Raji (cell line): ENCODE results near the gene OLFM3.

ENCODE experiments used
- POLR2A ChIP-seq: IDR thresholded peaks from 2 replicates; pipeline ENCODE4 v1.6.1; 2011; ENCODE audit warnings: low read depth, low read length, control low read depth; ENCODE audit not compliant: insufficient read depth

OLFM3 gene

DNA sequence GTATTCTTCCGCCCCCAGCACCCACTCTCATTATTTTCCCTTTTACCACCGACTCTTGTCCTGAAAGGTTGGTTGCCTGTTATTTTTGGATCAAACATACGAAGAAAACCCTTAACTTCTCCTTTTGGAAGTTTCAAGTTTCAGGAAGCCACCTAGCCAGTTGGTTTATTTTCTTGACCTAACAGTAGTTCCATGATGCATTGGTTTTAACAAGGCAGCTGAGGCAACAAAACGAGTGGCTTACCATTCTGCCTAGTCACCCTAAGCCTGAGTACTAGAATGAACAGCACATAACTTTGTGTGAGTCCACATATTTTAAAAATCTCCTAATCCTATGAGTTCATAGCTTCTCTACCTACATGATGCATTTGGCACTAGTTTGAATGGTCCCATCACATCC lies 28.9 kb downstream of the OLFM3 start:
- TF ChIP-seq POLR2A: no peak

DNA sequence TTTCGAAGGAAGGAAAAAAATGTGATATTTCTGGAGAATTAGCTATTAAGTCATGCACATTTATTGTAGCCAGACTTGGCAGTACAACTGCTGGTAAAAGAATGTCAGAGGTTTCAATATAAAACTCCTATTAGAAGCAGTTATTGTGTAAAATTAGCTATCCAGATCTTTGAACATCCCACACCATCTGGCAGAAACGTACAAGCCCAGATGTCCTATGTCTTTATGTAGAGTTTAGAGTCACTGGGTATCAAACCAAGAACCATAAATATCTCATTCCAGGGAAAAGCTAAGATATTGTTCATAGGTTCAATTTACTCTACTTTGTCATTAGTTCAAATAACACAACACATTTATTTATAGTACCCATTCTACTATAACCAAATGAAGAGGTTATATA lies 31.4 kb downstream of the OLFM3 start:
- TF ChIP-seq POLR2A: no peak

DNA sequence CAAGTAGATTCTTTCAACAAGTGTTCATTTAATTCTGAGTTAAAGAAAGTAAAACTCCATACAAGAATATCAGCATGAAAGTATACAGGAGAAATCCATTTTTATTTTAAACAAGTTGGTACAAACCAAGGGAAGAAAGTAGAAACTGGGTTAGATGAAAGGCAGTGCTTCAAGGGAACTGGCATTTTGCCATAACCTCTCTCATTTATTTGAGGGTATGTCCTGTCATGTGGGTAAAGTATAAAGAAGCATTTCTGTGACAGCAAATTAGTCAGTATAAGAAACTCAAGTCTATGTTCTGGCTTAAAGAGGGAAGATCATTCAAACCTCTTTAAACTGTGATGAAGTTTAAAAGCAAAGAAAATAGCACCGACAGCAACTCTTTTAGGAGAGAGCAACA lies 32.0 kb downstream of the OLFM3 start:
- no peak for TF ChIP-seq POLR2A

DNA sequence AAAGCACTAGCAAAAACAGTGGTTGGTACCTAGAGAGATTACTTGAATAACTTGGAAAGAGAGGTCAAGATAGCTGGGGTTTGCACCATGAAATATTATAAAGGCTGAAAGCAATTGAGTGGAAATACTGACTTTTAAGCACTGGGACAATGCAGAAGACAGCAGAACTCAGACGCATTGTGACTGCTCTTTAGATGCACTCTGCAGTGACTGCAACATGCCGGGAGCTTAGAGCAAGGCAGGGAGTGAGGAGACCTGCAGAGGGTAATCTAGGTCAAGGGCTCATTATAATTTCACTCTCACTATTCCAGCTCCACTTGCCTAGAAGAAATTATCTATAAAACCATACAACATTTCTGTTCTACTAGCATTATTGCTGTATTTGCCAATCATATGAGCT lies 36.6 kb downstream of the OLFM3 start:
- no peak for TF ChIP-seq POLR2A

DNA sequence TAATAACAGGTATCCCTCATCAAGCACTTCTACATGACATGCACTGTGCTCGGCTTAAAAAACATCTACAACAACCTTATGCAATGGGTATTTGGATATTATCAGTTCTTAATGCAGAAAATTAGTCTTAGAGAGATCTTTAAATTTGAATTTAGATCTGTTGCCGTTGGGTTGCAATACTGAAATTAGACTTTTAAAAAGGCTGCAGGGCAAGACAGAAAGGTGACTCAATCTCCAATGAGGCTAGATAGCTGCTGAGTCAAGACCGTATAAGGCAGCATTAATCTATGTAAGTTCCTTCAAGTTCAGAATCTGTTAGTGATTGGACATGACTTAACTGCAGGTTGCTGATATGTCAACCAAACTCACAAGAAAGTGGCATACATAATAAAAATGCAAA lies 37.3 kb downstream of the OLFM3 start:
- no peak for TF ChIP-seq POLR2A

DNA sequence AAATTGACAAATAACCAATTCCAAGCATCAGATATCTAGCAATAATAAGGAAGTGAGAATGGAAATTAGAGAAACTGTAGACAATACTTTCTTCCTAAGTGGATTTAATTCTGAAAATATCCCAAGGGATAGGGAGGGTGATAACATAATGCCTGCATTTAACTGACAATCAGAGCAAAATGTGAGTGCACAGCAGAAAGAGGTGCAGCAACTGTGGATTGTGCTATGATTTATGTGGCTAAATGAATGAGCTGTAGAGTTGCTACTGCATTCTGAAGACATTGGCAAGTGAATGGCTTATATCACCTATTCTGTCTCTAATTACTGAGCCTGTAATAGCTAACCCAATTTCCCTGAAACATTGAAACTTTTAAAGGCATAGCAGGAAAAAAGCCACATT lies 39.0 kb downstream of the OLFM3 start:
- TF ChIP-seq POLR2A: no peak

DNA sequence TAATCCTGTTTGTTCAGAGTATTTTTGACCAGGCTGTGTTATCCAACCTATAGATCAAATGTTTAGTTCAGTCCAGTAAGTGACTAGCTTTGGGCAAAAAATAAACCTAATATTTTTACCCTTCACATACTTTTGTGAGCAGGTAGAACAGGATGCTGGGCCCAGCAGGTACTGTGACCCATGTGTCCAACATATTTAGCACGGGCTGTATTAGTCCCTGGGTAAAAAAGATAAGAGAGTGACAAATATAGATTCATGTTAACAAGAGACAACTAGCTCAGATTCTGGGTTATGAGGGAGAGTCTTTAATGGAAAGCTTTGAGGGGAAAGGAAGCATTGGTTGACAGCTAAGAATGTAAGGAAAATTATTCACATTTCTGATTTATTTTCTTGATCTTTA lies 43.1 kb downstream of the OLFM3 start:
- no peak for TF ChIP-seq POLR2A

DNA sequence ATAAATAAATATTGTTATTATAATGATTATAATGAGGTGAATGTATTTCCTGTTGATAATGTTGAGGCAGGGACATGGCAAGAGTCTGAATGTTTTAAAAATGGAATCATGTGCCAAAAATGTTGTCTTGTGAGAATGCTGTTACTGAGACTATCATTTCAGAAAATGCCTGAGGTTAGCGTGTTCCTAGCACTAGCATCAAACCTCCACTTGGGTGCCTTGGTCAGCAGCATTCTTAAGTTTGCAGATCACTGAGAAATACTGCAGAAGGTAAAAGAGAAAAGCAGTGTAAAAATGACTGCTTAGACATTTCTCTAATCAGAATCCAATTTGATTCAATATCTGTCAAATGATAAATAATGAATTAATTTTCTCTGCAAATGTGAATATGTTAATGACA lies 50.8 kb downstream of the OLFM3 start:
- no peak for TF ChIP-seq POLR2A

DNA sequence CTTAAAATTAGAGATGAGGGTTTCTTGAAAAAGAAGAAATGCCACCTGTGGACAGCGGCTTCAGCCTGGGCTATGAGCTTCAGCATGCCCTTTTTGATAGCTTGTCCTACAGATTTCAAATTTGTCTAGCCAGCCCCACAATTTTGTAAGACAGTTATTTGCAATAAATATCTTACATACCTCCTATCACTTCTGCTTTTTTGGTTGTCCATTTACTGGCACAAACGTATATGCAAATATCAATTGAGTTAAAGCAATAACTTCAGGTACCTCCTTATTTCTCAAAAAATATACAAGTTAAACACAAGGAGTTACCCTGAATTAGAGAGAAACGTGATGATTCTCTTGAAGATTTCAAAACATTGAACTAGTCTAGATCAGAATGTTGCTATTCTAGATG lies 53.5 kb downstream of the OLFM3 start:
- TF ChIP-seq POLR2A: no peak

DNA sequence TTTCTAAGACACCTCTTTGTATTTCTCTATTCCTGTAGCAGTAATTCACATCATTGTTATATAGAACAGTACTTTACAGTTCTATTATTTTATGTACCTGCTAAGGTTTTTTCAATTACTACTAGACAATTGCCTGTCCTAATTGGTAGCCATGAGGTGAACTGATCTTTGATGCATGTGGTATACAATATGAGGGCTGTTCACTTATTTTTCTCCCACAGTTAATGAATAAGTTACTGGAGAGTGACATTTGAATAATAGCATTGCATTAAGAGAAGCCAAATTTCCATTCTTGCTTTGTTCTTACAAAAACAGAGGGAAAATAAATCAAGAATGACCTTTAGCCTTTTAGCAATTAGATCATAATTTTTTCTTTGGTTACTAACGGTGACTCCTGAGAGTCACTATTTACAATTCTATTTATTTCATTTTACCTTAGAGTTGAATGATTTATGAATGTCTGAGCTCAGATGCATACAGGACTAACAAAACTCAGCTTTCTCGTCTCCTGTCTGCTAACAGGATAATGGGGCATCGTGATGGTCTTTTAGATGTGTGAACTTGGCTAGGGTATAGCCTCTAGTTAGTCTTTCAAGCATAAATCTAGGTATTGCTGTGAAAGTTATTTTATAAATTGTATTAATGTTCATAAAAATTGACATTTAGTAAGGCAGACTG lies 54.1 kb downstream of the OLFM3 start:
- TF ChIP-seq POLR2A: no peak

DNA sequence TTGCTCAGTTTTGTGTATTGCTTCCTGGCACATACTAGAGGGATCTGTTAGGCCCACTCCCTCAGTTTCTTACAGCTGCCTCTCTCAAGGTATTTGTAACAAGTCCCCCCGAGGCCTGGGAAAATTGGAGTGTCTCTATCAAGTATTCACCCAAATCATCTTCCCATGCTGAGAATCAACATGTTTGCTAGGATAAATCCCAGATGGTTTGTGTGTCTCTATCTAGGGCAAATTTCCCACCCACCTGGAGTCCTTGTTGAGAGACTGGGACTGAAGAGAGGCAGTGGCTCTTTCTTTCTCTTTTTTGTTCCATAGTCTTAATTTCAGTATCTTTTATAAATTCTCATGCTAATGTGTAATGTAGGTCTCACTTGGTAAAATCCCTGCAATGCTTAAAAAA lies 58.0 kb downstream of the OLFM3 start:
- no peak for TF ChIP-seq POLR2A

DNA sequence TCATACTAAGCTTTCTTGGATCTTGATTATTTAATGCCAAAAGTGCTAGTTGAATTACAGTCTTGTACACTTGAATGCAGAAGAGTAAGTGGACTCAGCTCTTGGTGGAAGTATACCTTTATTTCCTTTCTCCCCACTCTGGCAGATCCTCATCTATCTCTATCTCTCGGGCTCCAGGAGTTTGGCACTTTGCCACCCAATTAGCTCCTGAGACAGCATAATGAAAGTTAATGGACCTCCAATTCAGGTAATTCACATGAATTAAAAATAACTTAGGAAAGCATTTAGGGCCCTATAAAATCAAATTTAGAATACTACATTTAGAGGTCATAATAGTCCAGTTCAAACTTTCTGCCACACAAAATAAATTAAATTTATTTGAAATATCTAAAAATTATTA lies 67.4 kb downstream of the OLFM3 start:
- TF ChIP-seq POLR2A: no peak

DNA sequence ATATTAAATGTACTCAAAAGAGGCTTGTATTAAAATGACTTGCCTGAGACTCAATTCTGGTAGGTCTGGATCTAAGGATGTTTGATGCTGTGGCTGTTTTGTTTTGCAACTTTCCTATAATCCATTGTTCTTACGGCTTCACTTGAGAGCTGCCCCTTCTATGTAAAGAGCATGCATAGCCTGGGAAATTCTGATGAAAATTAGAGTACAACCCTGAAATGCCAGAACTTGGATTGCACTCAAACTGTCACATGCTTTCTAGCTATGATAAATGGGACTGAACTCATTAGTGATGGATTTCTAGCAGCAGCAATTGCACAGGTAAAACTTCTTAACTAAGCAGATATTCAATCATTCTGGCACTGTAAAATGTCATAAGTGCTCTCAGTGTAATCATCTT lies 67.9 kb downstream of the OLFM3 start:
- no peak for TF ChIP-seq POLR2A

DNA sequence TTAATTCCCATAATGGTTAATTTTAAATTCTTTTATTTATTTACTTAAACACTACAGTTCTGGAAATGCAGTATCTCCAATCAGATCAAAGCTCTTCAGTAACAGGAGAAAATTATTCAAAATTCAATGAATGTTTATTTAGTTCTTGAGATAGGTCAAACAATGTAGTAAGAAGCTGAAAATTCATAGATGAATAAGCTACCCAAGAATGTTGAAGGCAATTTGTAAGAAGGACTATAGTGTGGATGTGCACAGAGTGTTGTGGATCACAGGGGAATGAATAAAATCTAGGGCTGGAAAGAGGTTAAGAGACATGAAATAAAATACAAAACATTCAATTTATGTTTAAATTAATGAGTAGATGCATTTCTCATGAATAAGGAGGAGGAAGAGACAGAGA lies 72.0 kb downstream of the OLFM3 start:
- no peak for TF ChIP-seq POLR2A

DNA sequence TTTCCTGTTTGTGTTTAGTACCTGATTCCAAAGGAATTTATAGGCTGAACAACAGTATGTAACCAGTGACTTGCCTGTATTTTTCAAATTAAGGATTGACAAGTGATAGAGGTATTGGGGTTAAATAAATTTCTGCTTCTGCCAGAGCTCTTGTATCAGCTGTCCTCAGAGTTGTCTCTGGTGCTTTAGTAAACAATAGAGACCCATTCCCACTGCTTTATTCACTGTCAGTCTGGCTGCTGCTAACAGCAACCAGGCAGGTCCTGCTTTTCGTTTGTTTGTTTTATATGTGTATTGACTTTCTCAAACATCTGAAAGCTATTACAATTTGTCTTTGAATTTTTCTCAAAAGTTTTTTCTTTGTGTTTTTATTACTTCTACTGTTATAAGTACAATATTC lies 76.1 kb downstream of the OLFM3 start:
- TF ChIP-seq POLR2A: no peak

DNA sequence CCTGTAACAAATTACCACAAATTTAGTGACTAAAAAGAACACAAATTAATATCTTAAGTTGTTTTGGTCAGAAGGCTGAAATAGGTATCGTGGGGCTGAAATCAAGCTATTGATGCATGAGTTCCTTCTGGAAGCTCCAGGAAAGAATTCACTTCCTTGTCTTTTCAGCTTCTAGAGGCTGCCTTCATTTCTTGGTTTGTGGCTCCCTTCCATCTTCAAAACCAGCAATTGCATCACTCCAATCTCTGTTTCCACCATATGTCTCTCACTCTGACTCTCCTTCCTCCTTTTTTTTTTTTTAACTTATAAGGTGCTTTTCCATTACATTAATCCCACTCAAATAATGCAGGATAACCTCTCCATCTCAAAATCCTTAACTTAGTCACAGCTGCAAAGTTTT lies 78.4 kb downstream of the OLFM3 start:
- TF ChIP-seq POLR2A: no peak

DNA sequence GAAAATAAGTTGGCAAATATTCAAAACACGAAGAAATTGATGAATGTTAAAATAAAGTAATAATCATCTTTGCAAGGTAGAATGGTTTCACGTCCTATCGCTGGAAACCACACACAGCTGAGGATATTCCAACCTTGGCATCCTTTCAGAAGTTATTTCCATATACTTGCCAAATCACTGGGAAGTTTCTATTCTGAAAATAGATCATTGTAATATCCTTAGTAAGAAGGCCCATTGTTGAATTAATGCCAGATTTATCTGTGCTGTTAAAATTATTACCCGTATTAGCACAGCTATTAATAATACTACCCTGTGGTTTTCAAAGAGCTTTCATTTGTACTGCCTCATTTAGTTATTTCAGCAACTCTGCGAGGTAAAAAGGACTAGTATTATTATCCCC lies 81.1 kb downstream of the OLFM3 start:
- TF ChIP-seq POLR2A: no peak
